HepG2 (cell line): Measurements from ENCODE around the gene MFSD2B. TPM values are rescaled to one million over a fixed set of nuclear protein-coding genes. Genes with fewer than 3 reads are reported as not detected.

Experiments used
- ARHGAP35 ChIP-seq: sonication (generic); formaldehyde crosslinking; IDR thresholded peaks from 2 replicates; pipeline ENCODE4 v1.9.0; 2022; ENCODE audit warnings: mild to moderate bottlenecking, inconsistent platforms, moderate library complexity, missing genetic modification reagents, borderline replicate concordance
- BCL6 ChIP-seq: IDR thresholded peaks from 2 replicates; pipeline ENCODE4 v1.6.1; 2016; ENCODE audit warnings: missing genetic modification reagents, missing compliant biosample characterization
- IKZF1 ChIP-seq: fragments of 450-650 bp; IDR thresholded peaks from 2 replicates; pipeline ENCODE4 v1.7.1; 2016
- POGZ ChIP-seq: sonication (generic); formaldehyde crosslinking; IDR thresholded peaks from 2 replicates; pipeline ENCODE4 v1.4.0; 2020; ENCODE audit warnings: mild to moderate bottlenecking, missing genetic modification reagents
- REXO4 ChIP-seq: sonication (generic); formaldehyde crosslinking; IDR thresholded peaks from 2 replicates; pipeline ENCODE4 v1.8.0; 2022; ENCODE audit warnings: missing genetic modification reagents, mild to moderate bottlenecking, borderline replicate concordance
- SMYD3 ChIP-seq: sonication (generic); formaldehyde crosslinking; IDR thresholded peaks from 2 replicates; pipeline ENCODE4 v1.8.1; 2023; ENCODE audit warnings: mild to moderate bottlenecking, missing genetic modification reagents
- TARDBP ChIP-seq: sonication (generic); formaldehyde crosslinking; IDR thresholded peaks from 2 replicates; pipeline ENCODE4 v1.8.0; 2022; ENCODE audit warnings: mild to moderate bottlenecking, missing genetic modification reagents
- ZC3H4 ChIP-seq: sonication (generic); formaldehyde crosslinking; IDR thresholded peaks from 2 replicates; pipeline ENCODE4 v1.4.0; 2020; ENCODE audit warnings: missing genetic modification reagents, borderline replicate concordance
- ZFP41 ChIP-seq: sonication (generic); formaldehyde crosslinking; IDR thresholded peaks from 2 replicates; pipeline ENCODE4 v1.4.0; 2020; ENCODE audit warnings: mild to moderate bottlenecking, missing genetic modification reagents, borderline replicate concordance
- ZFP62 ChIP-seq: sonication (generic); formaldehyde crosslinking; IDR thresholded peaks from 2 replicates; pipeline ENCODE4 v1.4.0; 2020; ENCODE audit warnings: missing genetic modification reagents
- ZNF136 ChIP-seq: sonication (generic); formaldehyde crosslinking; IDR thresholded peaks from 2 replicates; pipeline ENCODE4 v1.8.1; 2022; ENCODE audit warnings: low read depth, mild to moderate bottlenecking, moderate library complexity, missing genetic modification reagents
- ZNF687 ChIP-seq: sonication (generic); formaldehyde crosslinking; IDR thresholded peaks from 2 replicates; pipeline ENCODE4 v1.5.1; 2020; ENCODE audit warnings: mild to moderate bottlenecking, missing genetic modification reagents, moderate library complexity
- ZNF878 ChIP-seq: sonication (generic); formaldehyde crosslinking; IDR thresholded peaks from 2 replicates; pipeline ENCODE4 v1.8.1; 2023; ENCODE audit warnings: mild to moderate bottlenecking, missing genetic modification reagents, moderate library complexity
- ZSCAN29 ChIP-seq: sonication (generic); formaldehyde crosslinking; conservative IDR thresholded peaks from 2 replicates; pipeline ENCODE4 v1.4.0; 2020; ENCODE audit warnings: mild to moderate bottlenecking, missing genetic modification reagents
- ZSCAN31 ChIP-seq: sonication (generic); formaldehyde crosslinking; IDR thresholded peaks from 2 replicates; pipeline ENCODE4 v1.5.0; 2020; ENCODE audit warnings: low read depth, mild to moderate bottlenecking, missing genetic modification reagents
- polyA plus RNA-seq, 8 experiments: library from polyadenylated mRNA; depleted of rRNA in 3 of 8; stranded (reverse) in 7 of 8; unstranded in 1 of 8; fragments of >200 nt; fragmentation: Illumina TruSeq in 4 of 8; extraction: Trizol in 4 of 8; gene quantifications; 2 replicates each; pipeline versions ENCODE4 v1.2.1 to v1.2.3, GENCODE V29; 2011 to 2016; ENCODE audit warnings: low read depth in 4 of 8, missing spikeins in 1 of 8, mixed read lengths in 1 of 8; ENCODE audit not compliant: insufficient read depth in 1 of 8
- total RNA-seq, 5 experiments: library from RNA; depleted of rRNA; stranded (reverse); fragments of >200 nt; fragmentation: Illumina TruSeq; extraction: Trizol; gene quantifications; 2 replicates each; pipeline ENCODE4 v1.2.3, GENCODE V29; 2016; ENCODE audit warnings: low read depth in 1 of 5
- TF ChIP-seq, protein P1 (sequence below): sonication (generic); formaldehyde crosslinking; IDR thresholded peaks from 2 replicates; pipeline ENCODE4 v1.4.0; 2020; ENCODE audit warnings: mild to moderate bottlenecking, missing genetic modification reagents
- TF ChIP-seq, protein P2 (sequence below), 2 experiments: sonication (generic) in 1 of 2; formaldehyde crosslinking in 1 of 2; IDR thresholded peaks; 2 replicates each; pipeline versions ENCODE4 v1.4.0 to v1.6.1; 2018 to 2020; ENCODE audit warnings: missing genetic modification reagents in 2 of 2, borderline replicate concordance in 1 of 2, low read depth in 1 of 2, mild to moderate bottlenecking in 1 of 2, missing biosample characterization in 1 of 2
- TF ChIP-seq, protein P3 (sequence below): sonication (generic); formaldehyde crosslinking; IDR thresholded peaks from 2 replicates; pipeline ENCODE4 v1.5.0; 2020; ENCODE audit warnings: missing genetic modification reagents, mild to moderate bottlenecking, borderline replicate concordance
- TF ChIP-seq, protein P4 (sequence below): sonication (generic); formaldehyde crosslinking; IDR thresholded peaks from 2 replicates; pipeline ENCODE4 v1.8.0; 2022; ENCODE audit warnings: missing genetic modification reagents, mild to moderate bottlenecking, moderate library complexity, borderline replicate concordance

Gene MFSD2B
- total and polyA plus RNA-seq, 2 of the 13 experiments (the other 11 are each of a cell fraction or from before 2014, with no cell fraction given), result 0.21 to 0.93 TPM

DNA sequence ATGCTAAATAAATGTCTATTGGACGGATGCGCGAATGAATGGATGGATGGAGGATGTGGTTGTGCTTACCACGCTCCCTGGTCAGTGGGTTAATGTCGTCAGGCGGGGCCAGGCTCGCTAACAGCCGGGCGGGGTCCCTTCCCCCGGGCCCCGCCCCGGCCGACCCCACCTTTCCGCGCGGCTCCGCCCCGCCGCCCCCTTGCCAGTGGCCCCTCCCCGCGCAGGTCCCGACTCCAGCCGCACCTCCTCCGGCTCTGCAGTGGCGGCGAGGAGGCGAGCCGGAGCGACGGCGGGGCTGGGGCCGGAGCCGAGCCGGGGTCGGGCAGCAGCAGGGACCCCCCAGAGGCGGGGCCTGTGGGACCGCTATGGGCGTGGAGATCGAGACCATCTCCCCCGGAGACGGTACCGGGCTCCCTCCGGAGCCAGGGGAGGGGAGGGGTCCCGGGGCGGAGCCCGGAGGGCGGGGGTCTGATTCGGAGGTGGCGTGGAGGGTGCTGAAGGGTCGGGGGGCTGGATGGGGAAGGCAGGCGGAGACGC lies 39.7 kb downstream of the MFSD2B start, which contains the start of gene FKBP1B (continued):
- TF ChIP-seq, protein P1, sequence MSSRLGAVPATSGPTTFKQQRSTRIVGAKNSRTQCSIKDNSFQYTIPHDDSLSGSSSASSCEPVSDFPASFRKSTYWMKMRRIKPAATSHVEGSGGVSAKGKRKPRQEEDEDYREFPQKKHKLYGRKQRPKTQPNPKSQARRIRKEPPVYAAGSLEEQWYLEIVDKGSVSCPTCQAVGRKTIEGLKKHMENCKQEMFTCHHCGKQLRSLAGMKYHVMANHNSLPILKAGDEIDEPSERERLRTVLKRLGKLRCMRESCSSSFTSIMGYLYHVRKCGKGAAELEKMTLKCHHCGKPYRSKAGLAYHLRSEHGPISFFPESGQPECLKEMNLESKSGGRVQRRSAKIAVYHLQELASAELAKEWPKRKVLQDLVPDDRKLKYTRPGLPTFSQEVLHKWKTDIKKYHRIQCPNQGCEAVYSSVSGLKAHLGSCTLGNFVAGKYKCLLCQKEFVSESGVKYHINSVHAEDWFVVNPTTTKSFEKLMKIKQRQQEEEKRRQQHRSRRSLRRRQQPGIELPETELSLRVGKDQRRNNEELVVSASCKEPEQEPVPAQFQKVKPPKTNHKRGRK (CRISPR knock-in tag), result no peak
- peak; percentile 45; the same call in 1 of the 2 replicates for TF ChIP-seq TARDBP (CRISPR knock-in tag)
- no peak for TF ChIP-seq ZNF136
- TF ChIP-seq ZNF687 (CRISPR knock-in tag), result peak; percentile 55
- peak; percentile 69; the same call in 1 of the 2 replicates for TF ChIP-seq ZSCAN31 (CRISPR knock-in tag)
- no peak for TF ChIP-seq IKZF1
- no peak for TF ChIP-seq ZC3H4 (CRISPR knock-in tag)
- TF ChIP-seq BCL6 (CRISPR knock-in tag), result peak; percentile 31; the same call in 1 of the 2 replicates
- TF ChIP-seq SMYD3 (CRISPR knock-in tag), result no peak
- TF ChIP-seq, protein P2, sequence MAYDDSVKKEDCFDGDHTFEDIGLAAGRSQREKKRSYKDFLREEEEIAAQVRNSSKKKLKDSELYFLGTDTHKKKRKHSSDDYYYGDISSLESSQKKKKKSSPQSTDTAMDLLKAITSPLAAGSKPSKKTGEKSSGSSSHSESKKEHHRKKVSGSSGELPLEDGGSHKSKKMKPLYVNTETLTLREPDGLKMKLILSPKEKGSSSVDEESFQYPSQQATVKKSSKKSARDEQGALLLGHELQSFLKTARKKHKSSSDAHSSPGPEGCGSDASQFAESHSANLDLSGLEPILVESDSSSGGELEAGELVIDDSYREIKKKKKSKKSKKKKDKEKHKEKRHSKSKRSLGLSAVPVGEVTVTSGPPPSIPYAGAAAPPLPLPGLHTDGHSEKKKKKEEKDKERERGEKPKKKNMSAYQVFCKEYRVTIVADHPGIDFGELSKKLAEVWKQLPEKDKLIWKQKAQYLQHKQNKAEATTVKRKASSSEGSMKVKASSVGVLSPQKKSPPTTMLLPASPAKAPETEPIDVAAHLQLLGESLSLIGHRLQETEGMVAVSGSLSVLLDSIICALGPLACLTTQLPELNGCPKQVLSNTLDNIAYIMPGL (CRISPR knock-in tag; IDR thresholded peaks at IDR 0.05; ENCODE audit: borderline replicate concordance in 1 of 2, low read depth in 1 of 2), result peak in 1 of 2 experiments; percentile 45; a peak in 2 of 4 replicates
- TF ChIP-seq, protein P3, sequence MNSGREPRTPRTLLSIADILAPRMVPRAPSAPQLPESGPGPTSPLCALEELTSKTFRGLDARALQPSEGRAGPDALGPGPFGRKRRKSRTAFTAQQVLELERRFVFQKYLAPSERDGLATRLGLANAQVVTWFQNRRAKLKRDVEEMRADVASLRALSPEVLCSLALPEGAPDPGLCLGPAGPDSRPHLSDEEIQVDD, result no peak
- TF ChIP-seq ZFP62 (CRISPR knock-in tag), result no peak
- TF ChIP-seq ZFP41 (CRISPR knock-in tag), result no peak
- no peak for TF ChIP-seq REXO4 (CRISPR knock-in tag)
- TF ChIP-seq ZNF878 (CRISPR knock-in tag), result no peak
- TF ChIP-seq ZSCAN29 (CRISPR knock-in tag), result no peak
- no peak; the same call in 1 of the 2 replicates for TF ChIP-seq POGZ (CRISPR knock-in tag)
- TF ChIP-seq ARHGAP35 (CRISPR knock-in tag), result peak; percentile 57; the same call in 1 of the 2 replicates
- TF ChIP-seq, protein P4, sequence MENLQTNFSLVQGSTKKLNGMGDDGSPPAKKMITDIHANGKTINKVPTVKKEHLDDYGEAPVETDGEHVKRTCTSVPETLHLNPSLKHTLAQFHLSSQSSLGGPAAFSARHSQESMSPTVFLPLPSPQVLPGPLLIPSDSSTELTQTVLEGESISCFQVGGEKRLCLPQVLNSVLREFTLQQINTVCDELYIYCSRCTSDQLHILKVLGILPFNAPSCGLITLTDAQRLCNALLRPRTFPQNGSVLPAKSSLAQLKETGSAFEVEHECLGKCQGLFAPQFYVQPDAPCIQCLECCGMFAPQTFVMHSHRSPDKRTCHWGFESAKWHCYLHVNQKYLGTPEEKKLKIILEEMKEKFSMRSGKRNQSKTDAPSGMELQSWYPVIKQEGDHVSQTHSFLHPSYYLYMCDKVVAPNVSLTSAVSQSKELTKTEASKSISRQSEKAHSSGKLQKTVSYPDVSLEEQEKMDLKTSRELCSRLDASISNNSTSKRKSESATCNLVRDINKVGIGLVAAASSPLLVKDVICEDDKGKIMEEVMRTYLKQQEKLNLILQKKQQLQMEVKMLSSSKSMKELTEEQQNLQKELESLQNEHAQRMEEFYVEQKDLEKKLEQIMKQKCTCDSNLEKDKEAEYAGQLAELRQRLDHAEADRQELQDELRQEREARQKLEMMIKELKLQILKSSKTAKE, result no peak
